CD4-positive, alpha-beta memory T cell (primary cell): ENCODE data around the gene SHISA9. TPM values are rescaled to one million over a fixed set of nuclear protein-coding genes. Genes with fewer than 3 reads are reported as not detected.

Source experiments
- CTCF ChIA-PET: fragments of 350-600 bp; sonication (Branson Sonifier 250); formaldehyde crosslinking; loops from one replicate; lab custom pipeline; 2021; ENCODE audit warnings: inconsistent platforms; ENCODE audit not compliant: partially characterized antibody; lab: Charles Lee
- POLR2A ChIA-PET: fragments of 350-600 bp; sonication (Branson Sonifier 250); formaldehyde crosslinking; loops from one replicate; lab custom pipeline; 2021; ENCODE audit not compliant: partially characterized antibody; lab: Charles Lee
- DNase-seq, 5 donors: peaks; one replicate each; pipeline versions ENCODE4 v3.0.0 to v3.0.0-alpha.2; 2020 to 2022; ENCODE audit warnings: mixed read lengths in 1 of 5
- H3K27ac ChIP-seq: one replicate; pipeline ENCODE4 v1.7.0; 2013; ENCODE audit warnings: low read depth, low read length
- H3K27me3 ChIP-seq: 2 replicates; pipeline ENCODE4 v1.7.0; 2013; ENCODE audit warnings: mild to moderate bottlenecking, low read length, moderate library complexity; ENCODE audit not compliant: insufficient read depth
- H3K36me3 ChIP-seq: 2 replicates; pipeline ENCODE4 v1.7.0; 2013; ENCODE audit warnings: mild to moderate bottlenecking, low read length, moderate library complexity; ENCODE audit not compliant: insufficient read depth
- H3K4me1 ChIP-seq: 2 replicates; pipeline ENCODE4 v1.7.0; 2013; ENCODE audit warnings: mild to moderate bottlenecking, low read length, moderate library complexity; ENCODE audit not compliant: insufficient read depth
- H3K4me3 ChIP-seq, 2 donors: one replicate each; pipeline ENCODE4 v1.7.0; 2013; ENCODE audit warnings: low read length in 2 of 2, mild to moderate bottlenecking in 1 of 2
- H3K9me3 ChIP-seq, 2 donors: one replicate each; pipeline ENCODE4 v1.7.0; 2013; ENCODE audit warnings: low read length in 2 of 2, control low read depth in 1 of 2; ENCODE audit not compliant: control insufficient read depth in 1 of 2
- H3K27ac Mint-ChIP-seq, 7 donors: one replicate each; pipeline ENCODE4 v1.8.0; 2020 to 2021; ENCODE audit warnings: mixed read lengths in 7 of 7, mild to moderate bottlenecking in 6 of 7, inconsistent platforms in 3 of 7, moderate library complexity in 3 of 7
- H3K27me3 Mint-ChIP-seq, 2 donors: one replicate each; pipeline ENCODE4 v1.8.0; 2020 to 2021; ENCODE audit warnings: mixed read lengths in 2 of 2
- H3K36me3 Mint-ChIP-seq, 2 donors: one replicate each; pipeline ENCODE4 v1.8.0; 2020 to 2021; ENCODE audit warnings: mixed read lengths in 2 of 2, inconsistent platforms in 1 of 2, mild to moderate bottlenecking in 1 of 2
- H3K4me1 Mint-ChIP-seq, 4 donors: one replicate each; pipeline ENCODE4 v1.8.0; 2020 to 2021; ENCODE audit warnings: mixed read lengths in 4 of 4, mild to moderate bottlenecking in 1 of 4
- H3K4me3 Mint-ChIP-seq, 8 donors: one replicate each; pipeline ENCODE4 v1.8.0; 2020 to 2021; ENCODE audit warnings: mixed read lengths in 8 of 8, mild to moderate bottlenecking in 7 of 8, moderate library complexity in 6 of 8, inconsistent platforms in 3 of 8
- H3K9me3 Mint-ChIP-seq, 8 donors: one replicate each; pipeline ENCODE4 v1.8.0; 2020 to 2021; ENCODE audit warnings: mixed read lengths in 8 of 8, mild to moderate bottlenecking in 5 of 8, inconsistent platforms in 3 of 8, moderate library complexity in 1 of 8
- intact Hi-C: fragments of 100-400 bp; cut with micrococcal nuclease; formaldehyde crosslinking; loops from one replicate; pipeline ENCODE4 v1.15.1; 2023
- polyA plus RNA-seq, 2 donors: library from polyadenylated mRNA; unstranded; fragments of 300-500 nt; fragmentation: Illumina TruSeq; gene quantifications; one replicate each; pipeline ENCODE4 v1.2.3, GENCODE V29; 2021
- total RNA-seq, 2 experiments: library from RNA; stranded (reverse); gene quantifications; one replicate each; pipeline ENCODE4 v1.2.3, GENCODE V29; 2021

The SHISA9 gene
- total and polyA plus RNA-seq, 4 experiments from 2014 or later, result not detected

DNA sequence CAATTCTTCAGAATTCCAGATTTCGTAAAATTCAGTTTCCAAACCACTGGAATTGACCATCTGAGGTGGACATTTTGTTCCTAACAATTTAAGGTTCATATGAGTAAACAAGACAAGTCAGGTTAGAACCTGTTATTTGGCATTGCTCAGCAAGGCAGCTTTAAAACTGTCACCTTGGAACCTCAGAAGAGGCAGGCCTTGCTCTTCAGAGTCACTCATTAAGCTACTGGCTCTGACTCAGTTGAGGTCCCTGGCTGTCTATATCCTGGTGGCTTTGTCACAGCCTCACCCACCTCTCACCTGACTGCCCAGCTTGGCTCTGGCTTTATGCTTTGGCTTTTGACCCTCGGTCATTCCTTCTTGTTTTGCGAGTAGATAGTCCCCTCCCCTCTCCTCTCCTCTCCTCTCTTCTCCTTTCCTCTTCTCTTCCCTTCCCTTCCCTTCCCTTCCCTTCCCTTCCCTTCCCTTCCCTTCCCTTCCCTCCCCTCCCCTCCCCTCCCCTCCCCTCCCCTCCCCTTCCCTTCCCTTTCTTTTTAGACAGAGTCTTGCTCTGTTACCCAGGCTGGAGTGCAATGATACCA, 238.4 kb downstream of the SHISA9 start:
- H3K27me3 Mint-ChIP-seq, result no peaks in the 10 kb centered on the region
- ChIA-PET CTCF (no interaction called here), POLR2A (no interaction called here)
- H3K27ac Mint-ChIP-seq, result no peak overlapping the region
- no peak overlapping the region for H3K4me3 Mint-ChIP-seq
- no peaks in the 10 kb centered on the region for H3K4me1 Mint-ChIP-seq
- Histone ChIP-seq H3K4me3 (no peak overlapping the region), H3K36me3 (no peaks in the 10 kb centered on the region), H3K27ac (no peak overlapping the region), H3K4me1 (no peaks in the 10 kb centered on the region), H3K9me3 (no peaks in the 10 kb centered on the region), H3K27me3 (no peaks in the 10 kb centered on the region)
- DNase-seq, result no peak
- H3K9me3 Mint-ChIP-seq, result peaks cover 0 to 14% (median 3%) of the 10 kb centered on the region in 8 donors
- no peaks in the 10 kb centered on the region for H3K36me3 Mint-ChIP-seq
- intact Hi-C loops, result no loop called here

DNA sequence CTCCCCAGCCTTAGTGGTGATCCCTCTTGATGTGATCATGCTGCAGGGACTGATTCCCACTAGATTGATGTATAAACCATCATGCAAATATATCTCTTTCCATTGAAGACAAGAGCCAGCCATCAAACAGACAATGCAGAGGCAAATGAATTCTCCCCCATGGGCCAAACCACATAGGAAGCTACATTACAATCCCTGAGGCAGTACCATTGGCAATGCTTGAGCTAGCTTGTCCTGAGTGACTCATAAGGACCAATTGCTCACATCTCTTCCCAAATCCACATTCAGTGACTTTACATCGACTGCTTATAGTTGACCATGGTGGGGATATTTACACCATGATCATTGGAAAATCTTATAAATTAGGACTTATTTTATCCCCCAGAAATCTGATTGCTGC, 242.2 kb downstream of the SHISA9 start:
- no peaks in the 10 kb centered on the region for H3K9me3 ChIP-seq
- ChIA-PET POLR2A (no interaction called here), CTCF (no interaction called here)
- H3K27ac ChIP-seq, result no peak overlapping the region
- peaks cover 0 to 1% of the 10 kb centered on the region in 2 donors for H3K27me3 Mint-ChIP-seq
- H3K4me1 Mint-ChIP-seq, result no peaks in the 10 kb centered on the region
- H3K4me3 ChIP-seq, result no peak overlapping the region
- intact Hi-C loops, result no loop called here
- peaks cover 0 to 12% (median 6%) of the 10 kb centered on the region in 8 donors for H3K9me3 Mint-ChIP-seq
- DNase-seq, result no peak
- H3K36me3 Mint-ChIP-seq, result no peaks in the 10 kb centered on the region
- H3K27me3 ChIP-seq, result no peaks in the 10 kb centered on the region
- no peaks in the 10 kb centered on the region for H3K36me3 ChIP-seq
- no peak overlapping the region for H3K27ac Mint-ChIP-seq
- H3K4me1 ChIP-seq, result no peaks in the 10 kb centered on the region
- no peak overlapping the region for H3K4me3 Mint-ChIP-seq

DNA sequence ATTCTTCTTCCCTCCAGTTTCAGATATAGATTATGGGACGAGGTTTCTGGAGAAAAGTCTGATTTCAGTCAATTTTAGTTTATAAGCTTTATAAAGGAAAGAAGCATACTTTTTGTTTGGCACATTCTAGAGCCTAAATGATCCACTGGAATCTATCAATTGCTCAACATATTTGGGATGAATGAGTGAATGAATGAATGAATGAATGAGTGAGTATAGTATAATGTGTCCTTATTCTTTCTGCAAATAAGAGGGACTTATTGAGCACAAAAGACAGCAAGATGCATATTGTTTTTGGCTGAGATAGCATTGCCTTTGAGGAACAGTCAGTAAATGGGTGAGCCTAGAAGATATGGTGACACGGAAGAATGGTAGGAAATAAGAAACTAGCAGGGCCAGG, 245.4 kb downstream of the SHISA9 start:
- Histone ChIP-seq H3K36me3 (no peaks in the 10 kb centered on the region), H3K4me3 (no peak overlapping the region), H3K27me3 (no peaks in the 10 kb centered on the region), H3K27ac (no peak overlapping the region), H3K4me1 (no peaks in the 10 kb centered on the region), H3K9me3 (no peaks in the 10 kb centered on the region)
- ChIA-PET POLR2A (no interaction called here), CTCF (no interaction called here)
- intact Hi-C loops, result no loop called here
- Mint-ChIP-seq H3K4me1 (no peaks in the 10 kb centered on the region), H3K4me3 (no peak overlapping the region), H3K36me3 (no peaks in the 10 kb centered on the region), H3K27me3 (peaks cover 0 to 1% of the 10 kb centered on the region in 2 donors), H3K27ac (peak overlapping the region in 1 of 7 donors; percentile 80), H3K9me3 (peaks cover 0 to 14% (median 6%) of the 10 kb centered on the region in 8 donors)
- no peak for DNase-seq

DNA sequence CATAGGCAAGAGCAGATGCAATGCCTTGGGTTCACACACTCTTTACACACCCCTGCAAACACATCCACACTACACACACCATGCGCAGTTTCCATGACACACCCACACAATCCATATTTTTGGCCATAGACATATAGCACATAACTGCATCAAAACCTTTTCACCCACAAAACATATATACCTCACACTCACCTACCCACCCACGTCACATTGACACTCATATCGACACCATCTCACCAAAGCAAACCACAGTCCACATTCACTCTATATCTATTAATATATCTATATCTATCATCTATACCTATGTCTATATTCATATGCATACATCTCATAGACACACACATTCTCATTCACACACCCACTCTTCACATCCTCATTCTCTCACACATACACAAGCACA, 246.9 kb downstream of the SHISA9 start:
- H3K27ac Mint-ChIP-seq, result no peak overlapping the region
- intact Hi-C loops, result no loop called here
- H3K4me1 ChIP-seq, result no peaks in the 10 kb centered on the region
- peaks cover 0 to 1% of the 10 kb centered on the region in 2 donors for H3K27me3 Mint-ChIP-seq
- no peaks in the 10 kb centered on the region for H3K36me3 ChIP-seq
- no peak overlapping the region for H3K27ac ChIP-seq
- ChIA-PET CTCF (no interaction called here), POLR2A (no interaction called here)
- H3K4me3 Mint-ChIP-seq, result no peak overlapping the region
- H3K9me3 ChIP-seq, result no peaks in the 10 kb centered on the region
- H3K9me3 Mint-ChIP-seq, result peaks cover 0 to 9% (median 8%) of the 10 kb centered on the region in 8 donors
- no peak overlapping the region for H3K4me3 ChIP-seq
- no peaks in the 10 kb centered on the region for H3K4me1 Mint-ChIP-seq
- H3K27me3 ChIP-seq, result no peaks in the 10 kb centered on the region
- H3K36me3 Mint-ChIP-seq, result no peaks in the 10 kb centered on the region
- DNase-seq, result no peak

DNA sequence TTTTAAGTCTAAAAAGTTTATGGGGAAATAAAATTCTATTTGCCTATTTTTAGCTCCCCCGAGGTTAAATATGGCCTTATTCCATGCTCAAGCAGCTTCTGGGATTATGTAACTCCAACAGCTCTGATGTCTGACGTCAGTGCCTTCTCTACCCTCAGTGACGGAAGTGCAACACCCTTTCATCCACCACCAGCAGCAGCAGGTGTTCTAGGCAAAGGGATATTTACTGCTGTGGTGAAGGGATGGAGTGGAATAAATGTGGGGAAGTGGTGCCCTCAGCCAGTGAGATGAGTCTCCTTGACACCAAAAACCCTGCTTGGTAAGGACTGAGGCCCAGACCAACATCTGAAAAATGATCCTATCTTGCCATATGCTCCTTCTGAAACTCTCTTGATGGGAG, 247.4 kb downstream of the SHISA9 start:
- CTCF ChIA-PET, result no interaction called here
- no peak overlapping the region for H3K27ac ChIP-seq
- no peaks in the 10 kb centered on the region for H3K4me1 ChIP-seq
- H3K4me3 ChIP-seq, result no peak overlapping the region
- Mint-ChIP-seq H3K4me3 (no peak overlapping the region), H3K4me1 (no peaks in the 10 kb centered on the region), H3K9me3 (peaks cover 0 to 9% (median 7%) of the 10 kb centered on the region in 8 donors), H3K27ac (no peak overlapping the region), H3K36me3 (no peaks in the 10 kb centered on the region), H3K27me3 (peaks cover 0 to 1% of the 10 kb centered on the region in 2 donors)
- H3K36me3 ChIP-seq, result no peaks in the 10 kb centered on the region
- H3K27me3 ChIP-seq, result no peaks in the 10 kb centered on the region
- POLR2A ChIA-PET, result no interaction called here
- intact Hi-C loops, result no loop called here
- DNase-seq, result no peak
- no peaks in the 10 kb centered on the region for H3K9me3 ChIP-seq

DNA sequence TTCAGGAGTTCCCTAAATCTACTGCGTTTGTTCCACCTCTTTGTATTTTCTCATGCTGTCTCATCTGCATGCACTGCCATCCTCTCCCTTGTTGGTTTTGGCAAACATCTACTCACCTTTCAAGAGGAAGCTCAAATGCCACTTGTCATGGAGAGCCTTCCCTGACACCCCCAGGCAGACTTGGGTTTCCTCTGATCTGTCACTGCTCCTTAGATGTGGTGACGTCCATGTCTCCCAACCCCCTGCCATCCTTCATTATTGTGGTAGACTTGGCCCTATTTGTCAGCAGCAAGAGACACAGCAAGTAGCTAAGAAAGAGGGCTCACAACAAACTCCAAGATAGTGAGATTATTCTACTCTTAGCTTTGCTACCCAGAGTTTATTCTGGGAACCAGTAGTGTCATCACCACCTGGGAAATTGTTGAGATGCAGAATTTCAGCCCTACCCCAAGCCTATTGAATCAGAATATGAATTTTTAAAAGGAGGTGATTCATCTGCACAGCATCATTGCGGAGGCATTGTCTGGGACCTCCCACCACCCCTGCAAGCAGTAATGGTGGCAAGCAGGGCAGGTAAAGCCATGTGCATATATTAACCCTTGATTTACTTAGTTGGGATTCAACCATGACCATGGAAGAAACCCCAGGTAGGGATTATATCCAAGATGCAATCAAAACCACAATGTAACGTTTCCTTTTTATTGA, 248.9 kb downstream of the SHISA9 start:
- Histone ChIP-seq H3K4me1 (no peaks in the 10 kb centered on the region), H3K36me3 (no peaks in the 10 kb centered on the region), H3K27ac (no peak overlapping the region), H3K4me3 (no peak overlapping the region), H3K27me3 (no peaks in the 10 kb centered on the region), H3K9me3 (no peaks in the 10 kb centered on the region)
- Mint-ChIP-seq H3K27me3 (peaks cover 1 to 3% of the 10 kb centered on the region in 2 donors), H3K36me3 (no peaks in the 10 kb centered on the region), H3K27ac (peak overlapping the region in 1 of 7 donors; percentile 31), H3K4me3 (no peak overlapping the region), H3K9me3 (peaks cover 0 to 12% (median 7%) of the 10 kb centered on the region in 8 donors), H3K4me1 (no peaks in the 10 kb centered on the region)
- ChIA-PET CTCF (no interaction called here), POLR2A (no interaction called here)
- DNase-seq, result no peak
- intact Hi-C loops, result no loop called here

DNA sequence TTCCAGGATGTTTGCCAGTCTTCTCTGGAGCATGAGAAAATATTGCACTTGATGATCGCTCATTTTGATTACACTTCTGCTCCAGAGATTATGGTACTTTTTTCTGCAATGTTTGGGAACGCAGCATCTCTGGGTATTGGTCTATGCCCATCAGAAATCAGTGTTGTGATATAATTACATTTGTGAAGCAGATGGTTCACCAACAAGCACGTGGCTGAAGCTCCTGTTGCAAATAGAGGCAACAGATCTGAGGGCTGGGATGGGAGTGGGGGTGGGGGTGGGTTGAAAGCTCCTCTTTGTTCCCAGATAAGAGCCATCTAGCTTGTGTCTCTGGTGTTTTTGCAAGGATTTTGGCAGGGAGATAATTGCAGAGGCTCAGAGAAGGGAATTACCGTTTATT, 252.3 kb downstream of the SHISA9 start:
- Mint-ChIP-seq H3K4me1 (no peaks in the 10 kb centered on the region), H3K27me3 (peaks cover 0 to 3% of the 10 kb centered on the region in 2 donors), H3K9me3 (peaks cover 0 to 11% (median 5%) of the 10 kb centered on the region in 8 donors), H3K27ac (no peak overlapping the region), H3K36me3 (no peaks in the 10 kb centered on the region), H3K4me3 (no peak overlapping the region)
- Histone ChIP-seq H3K27ac (no peak overlapping the region), H3K36me3 (no peaks in the 10 kb centered on the region), H3K4me1 (no peaks in the 10 kb centered on the region), H3K27me3 (no peaks in the 10 kb centered on the region), H3K4me3 (no peak overlapping the region), H3K9me3 (no peaks in the 10 kb centered on the region)
- DNase-seq, result no peak
- POLR2A ChIA-PET, result no interaction called here
- intact Hi-C loops, result no loop called here
- CTCF ChIA-PET, result no interaction called here
